ENCODE measurements around the gene KLHDC4.
A peak's percentile ranks its signal among the peaks of the same experiment; 100 is the strongest.

The KLHDC4 gene

DNA sequence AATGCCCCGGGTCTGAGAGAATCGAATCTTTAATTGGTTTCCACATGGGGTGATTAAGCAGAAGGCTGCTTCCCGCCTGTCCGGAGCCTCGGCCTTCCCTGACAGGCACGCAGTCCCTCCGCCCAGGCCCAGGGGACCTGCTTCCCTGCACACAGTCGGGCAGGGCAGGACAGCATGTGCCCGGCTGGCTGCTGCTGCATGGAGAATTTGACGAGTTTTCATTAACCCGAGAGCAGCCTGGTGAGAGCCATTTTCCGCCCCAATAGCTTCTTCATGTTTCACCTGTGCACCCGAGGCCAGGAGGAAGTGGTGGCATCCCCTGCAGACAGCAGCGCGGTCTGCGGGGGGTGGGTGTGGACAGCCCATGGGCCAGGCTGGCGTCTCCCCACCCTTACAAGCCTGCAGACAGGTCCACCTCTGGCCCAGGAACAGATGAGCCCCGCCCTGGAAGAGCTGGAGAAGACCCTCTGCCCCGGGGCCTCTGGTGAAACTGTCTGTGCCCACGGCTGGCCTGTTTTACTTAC is 67.0 kb downstream of the KLHDC4 start:
- no peak for DNase-seq (ENCODE audit: low spot score)

DNA sequence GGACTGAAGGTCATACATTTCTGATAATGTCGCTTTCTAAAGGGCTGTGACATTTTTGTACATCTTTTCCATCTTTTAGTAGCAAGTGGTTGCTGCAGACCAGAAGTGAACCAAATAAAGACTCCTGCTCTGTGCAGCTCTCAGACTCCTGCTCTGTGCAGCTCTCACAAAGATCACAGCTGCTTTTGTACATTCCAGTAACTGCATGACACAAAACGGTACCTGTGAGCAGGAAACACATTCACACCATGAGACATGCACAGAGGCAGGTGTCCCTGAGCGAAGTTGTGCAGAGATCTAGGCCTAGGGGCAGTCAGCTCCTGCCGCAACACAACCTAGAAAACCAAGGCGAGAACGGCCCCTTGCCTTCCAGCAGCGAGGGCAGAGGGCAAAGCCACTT is 67.5 kb downstream of the KLHDC4 start:
- no peak for DNase-seq (ENCODE audit: low spot score)

DNA sequence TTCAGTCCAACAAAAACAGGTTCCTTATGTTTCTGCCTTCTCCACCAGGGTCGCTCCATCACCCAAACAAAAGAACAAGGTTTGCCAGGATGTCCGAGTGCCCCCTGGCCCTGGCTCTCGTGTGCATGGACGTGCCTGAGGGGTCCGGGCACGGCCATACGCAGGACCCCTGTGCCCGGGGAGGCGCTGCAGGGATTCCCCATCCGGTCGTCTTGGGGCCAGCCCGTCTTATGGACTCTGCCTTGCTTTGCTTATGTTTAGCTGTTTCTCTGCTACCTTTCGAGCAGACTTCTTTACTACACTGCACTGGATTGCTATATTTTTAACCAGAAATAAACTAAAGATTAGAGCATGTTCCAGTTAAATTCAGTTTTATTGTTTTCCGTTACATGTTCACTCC is 68.0 kb downstream of the KLHDC4 start:
- no peak for DNase-seq (ENCODE audit: low spot score)

DNA sequence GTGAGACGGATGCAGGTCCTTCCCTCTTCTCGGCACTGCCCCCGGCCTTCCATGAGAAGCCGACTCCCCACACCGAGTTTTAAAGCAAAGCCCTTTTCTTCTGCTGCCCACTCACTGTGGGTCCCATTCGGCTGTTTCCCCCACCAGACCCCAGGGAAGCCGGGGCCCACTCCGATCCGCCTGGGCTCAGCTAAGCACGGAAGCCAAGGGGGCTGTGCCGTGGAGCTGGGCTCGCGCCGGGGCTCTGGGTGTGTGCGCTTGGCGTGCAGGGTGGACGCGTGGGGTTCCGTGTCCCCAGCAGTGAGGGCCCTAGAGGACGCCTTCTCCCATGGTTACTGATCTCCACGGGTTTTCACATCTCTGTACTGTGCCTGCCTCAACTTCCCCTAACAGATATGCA is 68.5 kb downstream of the KLHDC4 start:
- DNase-seq (ENCODE audit: low spot score), result no peak

DNA sequence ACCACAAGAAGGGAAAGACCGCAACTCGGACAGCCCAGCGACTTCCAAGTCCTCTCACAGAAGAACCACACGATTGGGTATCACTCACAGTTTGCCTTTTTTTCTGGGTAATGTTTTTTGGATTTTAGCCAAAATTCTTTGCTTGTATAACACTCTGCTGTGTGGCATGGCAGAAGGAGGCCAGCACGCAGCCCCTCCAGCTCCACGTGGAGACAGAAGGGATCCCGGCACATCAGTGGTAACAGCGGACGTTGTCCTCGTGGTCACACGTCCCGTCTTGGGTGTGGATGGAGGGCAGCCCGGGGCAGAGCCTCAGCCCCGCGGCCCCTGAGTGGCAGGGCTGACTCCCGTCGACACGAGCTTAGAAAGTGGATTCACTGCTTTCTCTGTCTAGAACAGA is 69.1 kb downstream of the KLHDC4 start:
- no peak for DNase-seq (ENCODE audit: low spot score)

DNA sequence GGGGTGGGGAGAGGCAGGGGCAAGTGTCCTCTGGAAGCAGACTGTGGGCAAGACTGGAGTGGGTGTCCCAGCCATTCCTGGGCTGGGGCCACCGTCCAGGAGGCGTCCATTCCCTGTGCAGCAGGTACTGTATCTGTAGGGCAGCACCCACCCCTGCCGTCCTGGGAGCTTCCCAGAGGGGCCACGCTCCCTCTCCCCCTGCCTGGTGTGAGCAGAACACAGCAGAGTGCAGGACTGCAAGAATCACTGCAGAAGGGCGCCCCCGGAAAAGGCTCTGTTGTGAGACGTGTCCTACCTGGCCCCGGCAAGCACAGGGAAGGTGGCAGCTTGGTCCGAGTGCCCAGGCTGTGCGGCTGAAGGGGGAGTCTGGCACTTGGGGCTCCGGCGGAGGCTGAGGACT is 70.3 kb downstream of the KLHDC4 start:
- no peak for DNase-seq (ENCODE audit: low spot score)

DNA sequence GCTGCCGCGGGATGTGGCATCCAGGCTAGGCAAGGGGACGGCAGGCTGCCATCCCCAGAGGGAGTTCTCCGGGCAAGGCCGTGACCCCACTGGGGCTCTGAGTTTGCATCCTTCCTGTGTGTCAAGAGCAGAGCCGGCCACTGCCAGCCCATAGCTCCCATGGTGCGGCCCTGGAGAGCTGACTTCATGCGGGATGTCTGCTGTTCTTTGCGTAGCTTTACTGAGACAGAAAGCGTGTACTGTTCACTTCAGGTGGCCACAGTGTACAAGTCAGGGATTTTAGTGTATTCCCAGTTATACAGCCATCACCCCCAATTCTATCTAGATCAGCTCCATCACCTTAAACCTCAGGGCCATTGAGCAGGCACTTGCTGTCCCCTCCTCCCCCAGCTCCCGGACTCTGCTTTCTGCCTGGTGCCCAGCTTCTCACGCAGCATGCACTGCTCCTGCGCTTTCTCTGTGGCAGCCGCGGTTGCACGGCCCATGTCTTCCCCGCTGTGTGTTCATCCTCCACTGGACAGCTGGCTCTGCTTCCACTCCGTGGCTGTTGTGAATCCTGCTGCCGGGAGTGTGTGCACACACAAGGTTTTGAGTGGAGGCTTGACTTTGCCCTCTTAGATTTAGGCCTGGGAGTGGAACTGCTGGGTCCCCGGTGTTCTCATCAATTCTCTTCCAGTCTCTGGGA is 71.2 kb downstream of the KLHDC4 start:
- DNase-seq (ENCODE audit: low spot score), result no peak

DNA sequence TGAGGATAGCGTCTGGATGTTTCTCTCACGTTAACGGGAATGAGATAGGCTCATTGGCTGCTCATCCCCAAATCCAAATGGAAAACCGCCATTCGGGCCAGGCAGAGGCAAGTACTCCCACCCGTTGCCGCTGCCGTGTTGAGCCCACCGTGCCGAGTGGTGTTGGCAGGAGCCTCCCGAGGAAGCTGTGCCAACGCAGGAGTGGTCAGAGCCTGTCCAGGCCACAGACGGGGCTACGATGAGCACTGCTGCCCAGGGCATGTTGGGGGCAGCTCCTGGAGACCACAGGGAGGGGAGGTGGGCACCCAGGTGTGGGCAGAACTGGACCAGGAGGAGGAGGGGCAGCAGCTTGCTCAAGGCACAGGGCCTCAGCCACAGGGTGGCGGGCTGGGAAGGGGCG is 72.0 kb downstream of the KLHDC4 start:
- DNase-seq (ENCODE audit: low spot score), result no peak

DNA sequence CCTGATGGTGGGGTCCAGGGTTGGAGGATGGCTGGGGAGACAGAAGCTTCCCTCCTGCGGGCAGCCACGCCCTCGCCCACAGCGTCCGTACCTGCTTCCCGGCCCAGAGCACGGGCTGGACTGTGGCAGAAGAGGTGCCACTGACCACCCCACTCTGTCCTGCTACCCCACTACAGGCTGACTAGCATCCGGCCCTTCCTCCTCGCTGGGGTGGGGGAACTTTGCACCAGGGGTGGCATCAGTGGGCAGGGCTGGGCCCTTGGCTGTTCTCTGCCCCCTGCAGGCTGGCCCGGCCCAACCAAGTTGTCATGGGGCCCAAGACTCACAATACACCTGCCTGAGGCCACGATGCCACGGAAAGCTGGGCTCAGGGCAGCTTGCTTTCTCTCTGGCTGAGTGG is 73.0 kb downstream of the KLHDC4 start:
- DNase-seq (ENCODE audit: low spot score), result no peak

DNA sequence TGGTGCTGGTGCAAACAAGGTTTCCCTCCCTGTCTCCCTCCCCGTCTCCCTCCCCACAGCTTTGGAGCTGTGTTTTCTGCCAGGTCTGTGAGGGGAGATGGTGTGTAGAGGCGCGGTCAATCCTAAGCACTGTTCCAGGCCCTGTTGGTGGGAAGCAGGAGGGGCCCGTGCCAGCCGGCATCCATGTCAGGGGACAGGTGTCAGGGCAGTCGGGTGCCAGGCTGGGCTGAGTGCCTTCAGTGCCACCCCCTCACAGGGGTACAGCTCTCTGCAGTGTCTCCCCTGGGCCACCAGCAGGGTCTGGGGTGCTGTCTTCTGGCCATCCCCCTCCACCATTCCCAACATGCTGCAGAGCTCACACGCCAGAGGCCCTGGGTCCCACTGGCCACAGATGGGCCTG is 73.6 kb downstream of the KLHDC4 start:
- no peak for DNase-seq (ENCODE audit: low spot score)

DNA sequence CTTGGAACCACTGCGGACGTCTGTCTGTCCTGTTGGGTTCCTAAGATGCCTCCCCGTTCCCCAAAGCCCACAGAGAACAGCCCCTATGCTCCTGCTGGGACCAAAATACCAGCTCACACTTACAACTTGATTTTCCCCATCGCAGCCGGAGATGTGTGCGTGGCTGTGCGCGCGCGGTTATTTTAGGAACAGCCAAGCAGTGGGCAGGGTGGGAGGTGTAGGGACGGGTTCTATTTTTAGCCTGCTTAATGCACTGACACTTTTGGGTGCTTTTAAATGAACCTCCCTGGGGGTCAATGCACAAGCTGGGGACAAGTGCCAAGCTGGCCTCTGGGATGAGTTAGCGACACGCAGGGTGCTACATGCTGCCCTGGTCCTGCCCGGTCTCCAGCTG is 74.1 kb downstream of the KLHDC4 start:
- peak; percentile 41 for DNase-seq (ENCODE audit: low spot score)

DNA sequence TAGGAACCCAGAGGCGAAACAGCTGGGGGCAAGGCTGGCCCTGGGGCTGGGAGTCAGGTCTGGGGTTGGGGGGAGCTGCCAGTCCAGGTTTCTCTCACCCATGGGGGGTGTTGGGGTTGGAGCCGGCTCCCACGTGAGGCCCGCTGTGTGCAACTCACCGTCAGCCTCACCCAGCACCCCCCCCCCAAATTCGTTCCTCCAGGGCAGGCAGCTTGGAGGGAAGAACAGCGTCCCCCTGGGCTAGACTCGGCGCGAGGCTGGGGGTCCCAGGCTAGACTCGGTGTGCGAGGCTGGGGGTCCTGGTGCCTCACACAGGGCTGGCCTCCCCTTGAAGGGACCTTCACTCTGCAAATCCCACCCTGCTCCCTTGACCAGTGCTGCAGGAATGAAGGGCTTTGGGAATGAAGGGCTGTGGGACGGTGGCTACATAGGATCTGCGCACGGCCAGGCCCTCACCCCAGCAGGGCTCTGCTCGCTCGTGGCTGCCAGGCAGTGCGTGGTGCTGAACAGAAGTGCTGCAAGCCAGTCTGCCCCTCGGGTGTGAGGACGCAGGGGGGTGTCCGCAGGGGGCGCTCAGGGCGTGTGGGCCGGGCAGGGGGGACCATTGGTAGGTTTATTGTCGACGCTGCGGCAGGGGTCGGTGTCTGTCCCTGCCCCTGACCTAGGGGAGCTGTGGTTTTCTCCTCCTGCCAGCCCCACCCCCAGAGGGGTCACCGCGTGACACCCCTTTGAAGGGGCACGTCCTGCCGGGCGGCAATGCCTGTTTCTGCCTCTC is 74.7 kb downstream of the KLHDC4 start:
- no peak for DNase-seq (ENCODE audit: low spot score)

DNA sequence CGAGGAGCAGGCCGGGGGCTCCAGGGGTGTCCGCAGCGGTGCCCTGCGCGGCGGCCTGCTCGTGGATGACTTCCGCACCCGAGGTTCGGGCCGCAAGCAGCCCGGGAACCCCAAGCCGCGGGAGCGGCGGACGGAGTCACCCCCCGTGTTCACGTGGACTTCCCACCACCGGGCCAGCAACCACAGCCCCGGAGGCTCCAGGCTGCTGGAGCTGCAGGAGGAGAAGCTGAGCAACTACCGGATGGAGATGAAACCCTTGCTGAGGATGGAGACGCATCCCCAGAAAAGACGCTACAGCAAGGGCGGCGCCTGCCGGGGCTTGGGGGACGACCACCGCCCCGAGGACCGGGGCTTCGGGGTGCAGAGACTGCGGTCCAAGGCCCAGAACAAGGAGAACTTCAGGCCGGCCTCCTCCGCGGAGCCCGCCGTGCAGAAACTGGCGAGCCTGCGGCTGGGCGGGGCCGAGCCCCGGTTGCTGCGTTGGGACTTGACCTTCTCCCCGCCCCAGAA is 75.8 kb downstream of the KLHDC4 start:
- peak; percentile 34 for DNase-seq (ENCODE audit: low spot score)

DNA sequence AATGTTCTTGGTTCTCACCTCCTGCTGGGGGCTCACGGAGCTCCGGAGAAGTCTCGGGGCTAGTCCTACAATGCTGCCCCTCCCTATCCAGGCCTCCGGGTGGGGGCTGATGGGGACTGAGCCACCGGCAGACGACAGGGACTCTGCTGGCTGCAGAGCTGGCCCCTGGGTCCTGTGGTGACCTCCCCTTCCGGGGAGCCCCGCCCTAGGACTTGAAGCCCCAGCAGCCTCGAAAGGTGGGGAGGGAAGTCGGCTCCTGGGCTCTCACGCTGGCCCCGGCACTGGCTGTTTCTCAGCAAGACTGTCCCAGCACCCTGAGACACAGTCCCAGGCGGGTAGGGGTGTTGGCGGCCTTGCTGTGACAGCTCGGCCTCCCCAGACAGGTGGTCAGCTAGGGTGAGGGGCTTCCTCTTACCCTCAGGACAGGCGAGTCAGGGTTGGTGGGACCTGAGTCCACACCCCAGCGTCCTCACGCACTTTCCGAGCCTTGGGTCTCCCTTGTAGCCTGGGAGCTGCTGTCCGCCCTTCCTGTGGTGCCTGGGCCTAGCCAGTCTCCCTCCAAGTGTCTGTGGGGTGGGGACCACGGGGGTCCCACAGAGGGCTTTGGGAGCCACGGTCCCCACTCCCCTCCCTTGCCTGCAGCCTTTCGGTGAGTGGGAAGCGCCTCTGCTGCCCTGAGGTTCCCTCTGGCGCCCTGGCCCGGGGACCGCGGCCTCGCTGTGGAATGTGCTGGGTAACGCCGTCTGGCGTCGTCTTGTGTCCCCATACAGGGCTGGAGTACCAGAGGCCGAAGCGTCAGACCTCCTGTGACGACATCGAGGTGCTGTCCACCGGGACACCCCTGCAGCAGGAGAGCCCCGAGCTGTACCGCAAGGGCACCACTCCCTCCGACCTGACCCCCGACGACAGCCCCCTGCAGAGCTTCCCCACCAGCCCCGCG is 76.6 kb downstream of the KLHDC4 start:
- DNase-seq (ENCODE audit: low spot score), result peak; percentile 46

DNA sequence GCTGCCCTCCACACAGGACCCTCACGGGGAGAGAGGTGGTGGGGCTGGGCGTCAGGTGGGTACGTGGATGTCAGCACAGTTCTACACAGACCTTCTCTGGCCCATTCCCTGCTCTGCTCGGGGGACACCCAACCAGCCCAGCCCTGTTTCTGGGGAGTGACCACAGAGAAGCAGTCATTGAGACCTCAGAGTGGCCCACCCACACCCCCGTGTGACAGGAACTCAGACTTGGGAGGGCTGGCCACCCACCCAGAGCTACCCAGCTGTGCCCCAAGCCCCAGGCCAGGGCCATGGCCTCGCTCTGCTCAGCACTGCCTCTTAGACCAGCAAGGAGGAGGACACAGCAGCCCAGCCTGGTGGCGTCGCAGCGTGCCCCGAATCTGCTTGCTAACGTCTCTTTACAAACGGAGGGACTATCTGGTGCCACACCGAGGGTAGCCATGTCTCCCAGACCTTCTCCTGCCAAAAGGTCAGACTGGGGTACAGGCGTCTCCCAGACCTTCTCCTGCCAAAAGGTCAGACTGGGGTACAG is 77.7 kb downstream of the KLHDC4 start:
- no peak for DNase-seq (ENCODE audit: low spot score)

DNA sequence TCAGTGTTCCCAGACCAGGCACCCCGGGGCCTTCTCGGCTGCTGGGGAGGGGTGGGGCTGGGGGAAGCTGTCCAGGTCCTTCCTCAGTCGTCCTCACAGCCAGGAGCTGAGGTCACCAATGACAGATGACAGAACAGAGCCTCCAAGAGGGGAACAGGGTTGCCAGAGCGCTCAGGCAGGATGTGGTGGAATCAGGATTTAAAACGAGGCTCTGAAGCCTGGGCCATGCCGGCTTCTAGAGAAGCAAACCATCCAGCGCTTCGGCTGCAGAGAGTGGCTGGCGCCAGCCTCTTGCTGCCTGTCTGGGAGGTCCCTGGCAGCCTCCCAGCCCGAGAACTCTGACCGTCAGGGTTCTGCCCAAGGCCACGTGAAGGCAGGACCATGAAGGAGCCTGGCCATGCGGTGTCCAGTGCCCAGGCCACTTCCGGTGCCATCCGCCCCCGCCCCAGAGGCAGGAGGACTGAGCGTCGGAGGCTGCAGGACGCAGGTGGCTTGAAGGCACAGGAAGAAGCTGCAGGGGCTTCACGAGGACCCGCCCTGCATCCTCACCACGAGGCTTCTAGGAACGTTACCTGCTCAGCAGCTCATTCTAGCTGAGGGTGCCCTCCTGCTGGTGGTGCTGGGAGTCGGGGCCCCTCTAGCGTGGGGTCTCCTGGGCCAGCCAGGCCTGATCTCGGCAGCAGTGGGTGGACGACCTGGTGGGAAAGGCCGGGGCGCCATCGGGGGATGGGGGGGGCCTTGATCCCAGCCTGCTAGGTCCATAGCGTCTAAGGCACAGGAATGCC is 78.5 kb downstream of the KLHDC4 start:
- peak; percentile 35 for DNase-seq (ENCODE audit: low spot score)

DNA sequence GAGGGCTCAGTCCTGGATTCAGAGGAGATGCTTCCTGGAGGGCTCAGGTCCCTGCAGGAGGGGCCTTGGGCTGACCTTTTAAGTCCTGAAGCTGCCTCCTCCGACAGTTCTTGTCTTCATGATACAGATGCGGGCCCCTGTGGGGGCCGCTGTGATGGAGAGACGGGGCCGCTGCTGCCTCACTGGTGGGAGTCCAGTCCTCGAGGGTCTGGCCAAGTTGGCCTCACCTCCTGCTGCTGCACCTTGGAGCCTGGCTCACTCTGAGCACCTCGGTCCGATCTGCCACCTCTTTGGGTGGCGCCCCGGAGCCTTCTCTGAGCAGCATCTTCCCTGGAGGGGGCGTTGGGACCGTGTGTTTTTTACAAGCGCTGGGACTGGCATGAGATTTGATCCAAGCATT is 79.1 kb downstream of the KLHDC4 start:
- no peak for DNase-seq (ENCODE audit: low spot score)

DNA sequence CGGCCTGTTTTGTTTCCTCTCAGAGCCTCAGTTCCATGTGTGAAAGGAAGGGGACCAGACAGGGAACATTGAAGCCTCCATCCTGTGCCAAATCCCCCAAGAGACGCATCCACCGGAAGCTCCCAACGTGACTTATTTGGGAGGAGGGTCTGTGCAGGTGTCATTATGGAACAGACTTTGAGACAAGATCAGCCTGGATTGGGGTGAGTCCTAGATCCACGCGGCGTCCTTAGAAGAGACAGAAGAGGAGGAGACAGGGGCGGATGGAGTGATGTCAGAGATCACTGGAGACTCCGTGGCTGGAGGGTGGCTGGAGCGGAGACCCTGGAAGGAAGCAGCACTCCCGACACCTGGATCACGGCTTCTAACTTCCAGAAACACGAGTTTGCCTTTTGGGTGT is 80.0 kb downstream of the KLHDC4 start:
- no peak for DNase-seq (ENCODE audit: low spot score)

DNA sequence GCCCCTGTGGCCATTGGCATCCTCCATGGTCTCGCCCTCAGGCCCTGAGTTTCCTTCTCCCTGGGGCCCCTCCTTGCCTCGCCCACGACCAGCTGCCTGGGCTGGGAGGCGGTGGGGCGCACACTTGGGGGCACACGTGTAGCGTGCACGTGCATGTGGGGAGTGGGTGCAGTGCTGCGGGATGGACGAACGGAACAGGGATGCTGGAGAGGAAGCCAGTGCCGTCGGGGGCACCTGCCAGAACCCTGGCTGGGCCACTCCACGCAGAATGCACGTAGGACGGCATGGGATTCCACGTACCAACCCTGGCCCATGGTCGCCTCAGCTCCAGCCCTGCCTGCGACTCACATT is 80.4 kb downstream of the KLHDC4 start:
- no peak for DNase-seq (ENCODE audit: low spot score)

DNA sequence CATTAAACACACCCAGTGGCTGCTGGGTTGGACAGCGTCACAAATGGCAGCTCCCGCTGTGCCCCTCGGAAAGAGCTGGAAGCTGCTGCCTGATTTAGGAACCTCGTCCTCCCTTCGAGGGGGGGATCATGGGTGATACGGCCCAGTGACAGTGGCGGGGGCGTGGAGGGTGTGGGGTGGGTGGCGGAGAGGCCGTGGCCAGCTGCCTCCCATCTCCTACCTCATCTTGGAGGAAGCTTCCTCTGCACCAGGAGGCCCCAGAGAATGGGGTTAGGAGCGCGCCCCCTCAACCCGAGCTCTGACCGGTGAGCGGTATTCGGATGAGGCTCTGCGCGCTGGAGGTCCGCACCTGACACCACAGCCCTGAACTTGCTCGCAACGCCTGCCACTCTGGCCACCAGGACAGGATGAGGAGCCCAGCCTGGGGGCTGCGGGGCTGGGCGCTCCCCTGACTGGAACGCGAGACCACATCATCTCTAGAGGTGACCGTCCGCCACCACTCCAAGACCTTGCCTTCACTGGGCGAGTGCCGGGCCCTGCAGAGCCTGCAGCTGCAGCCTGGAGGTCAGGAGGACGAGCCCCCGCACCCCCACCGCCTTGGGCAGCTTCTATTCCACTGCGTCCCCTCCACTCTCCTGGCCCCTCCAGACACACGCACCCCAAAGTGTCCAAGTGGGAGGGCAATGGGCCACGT is 80.9 kb downstream of the KLHDC4 start:
- DNase-seq (ENCODE audit: low spot score), result no peak
